Thoracic aorta (tissue), 2 donors: Measurements from ENCODE around the gene LBH. TPM values are rescaled to one million over a fixed set of nuclear protein-coding genes. Genes with fewer than 3 reads are reported as not detected.

ENCODE experiments used
- ATAC-seq: fragments of 150-250 bp; one replicate; pipeline ENCODE4 v1.8.0; 2017; ENCODE audit warnings: low read depth; ENCODE audit not compliant: insufficient number of reproducible peaks, low FRiP score
- DNase-seq: peaks from one replicate; pipeline ENCODE4 v3.0.0-alpha.2; 2020; ENCODE audit warnings: low spot score
- H3K27ac ChIP-seq, 2 donors: fragments of 200-600 bp; sonication (generic); 1 replicate in 1 of 2; 2 replicates in 1 of 2; pipeline ENCODE4 v1.5.1; 2016; ENCODE audit warnings: mild to moderate bottlenecking in 2 of 2, moderate library complexity in 2 of 2
- H3K27me3 ChIP-seq: fragments of 200-600 bp; sonication (generic); replicated peaks from 2 replicates; pipeline ENCODE4 v1.6.0; 2016; ENCODE audit warnings: mild to moderate bottlenecking; ENCODE audit not compliant: insufficient read depth
- H3K36me3 ChIP-seq: fragments of 200-600 bp; sonication (generic); one replicate; pipeline ENCODE4 v1.5.1; 2016
- H3K4me1 ChIP-seq, 2 donors: fragments of 200-600 bp; sonication (generic); 1 replicate in 1 of 2; 2 replicates in 1 of 2; pipeline versions ENCODE4 v1.5.1 to v1.6.0; 2016; ENCODE audit warnings: low read depth in 2 of 2, mild to moderate bottlenecking in 1 of 2; ENCODE audit not compliant: control insufficient read depth in 1 of 2
- H3K4me3 ChIP-seq: fragments of 200-600 bp; sonication (generic); 2 replicates; pipeline ENCODE4 v1.5.1; 2016; ENCODE audit warnings: mild to moderate bottlenecking
- H3K9me3 ChIP-seq: fragments of 200-600 bp; sonication (generic); 2 replicates; pipeline ENCODE4 v1.5.1; 2016
- total RNA-seq, 2 donors: library from RNA; depleted of rRNA; stranded (reverse); fragments of >200 nt; gene quantifications; one replicate each; pipeline versions ENCODE4 v1.1.0 to v1.2.3, GENCODE V29; 2016
- TF ChIP-seq, protein P1 (sequence below): fragments of 200-600 bp; sonication (generic); IDR thresholded peaks from one replicate; pipeline ENCODE4 v1.5.1; 2019; ENCODE audit warnings: antibody characterized with exemption

The LBH gene
- total RNA-seq, 2 donors from 2014 or later: 121 to 210 TPM

DNA sequence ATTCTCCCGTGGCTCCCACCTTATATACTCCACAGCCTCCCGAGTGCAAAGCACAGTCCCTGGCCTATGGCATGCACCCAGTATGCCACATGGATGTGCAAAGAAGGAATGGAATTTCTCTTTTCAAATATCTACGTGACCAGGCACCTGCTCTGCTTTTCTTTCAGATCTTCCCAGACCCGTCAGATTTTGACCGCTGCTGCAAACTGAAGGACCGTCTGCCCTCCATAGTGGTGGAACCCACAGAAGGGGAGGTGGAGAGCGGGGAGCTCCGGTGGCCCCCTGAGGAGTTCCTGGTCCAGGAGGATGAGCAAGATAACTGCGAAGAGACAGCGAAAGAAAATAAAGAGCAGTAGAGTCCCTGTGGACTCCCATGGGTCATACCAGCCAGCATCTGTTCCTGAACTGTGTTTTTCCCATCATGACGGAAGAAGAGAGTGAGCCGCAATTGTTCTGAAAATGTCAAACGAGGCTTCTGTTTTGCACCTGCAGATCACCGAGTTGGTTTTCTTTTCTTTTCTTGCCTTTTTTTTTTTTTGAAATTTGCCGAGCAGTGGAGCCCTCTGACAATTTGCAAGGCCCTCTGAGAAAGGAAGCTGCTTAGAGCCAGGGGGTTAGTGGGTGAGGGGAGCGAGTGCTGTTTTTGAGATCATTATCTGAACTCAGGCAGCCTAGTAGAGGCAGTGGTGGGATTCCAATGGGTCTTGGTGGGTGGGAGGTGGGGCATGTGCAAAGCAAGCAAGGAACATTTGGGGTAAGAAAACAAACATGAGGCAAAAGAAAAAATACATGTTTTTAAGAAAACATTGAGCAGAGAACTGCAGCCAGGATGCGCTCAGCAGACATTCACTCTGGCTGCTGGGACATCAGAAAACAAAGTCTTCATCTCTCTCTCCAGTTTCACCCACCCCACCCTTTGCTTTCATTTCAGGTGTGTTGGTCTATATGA is 26.2 kb downstream of the LBH start:
- Histone ChIP-seq H3K36me3 (peaks cover 30% of the 10 kb centered on the region), H3K27ac (peak overlapping the region in 1 of 2 donors; percentile 37), H3K27me3 (no peaks in the 10 kb centered on the region), H3K9me3 (no peaks in the 10 kb centered on the region), H3K4me3 (no peak overlapping the region), H3K4me1 (peaks cover 18 to 38% of the 10 kb centered on the region in 2 donors)
- no peak for DNase-seq
- ATAC-seq: no peak
- TF ChIP-seq, protein P1, sequence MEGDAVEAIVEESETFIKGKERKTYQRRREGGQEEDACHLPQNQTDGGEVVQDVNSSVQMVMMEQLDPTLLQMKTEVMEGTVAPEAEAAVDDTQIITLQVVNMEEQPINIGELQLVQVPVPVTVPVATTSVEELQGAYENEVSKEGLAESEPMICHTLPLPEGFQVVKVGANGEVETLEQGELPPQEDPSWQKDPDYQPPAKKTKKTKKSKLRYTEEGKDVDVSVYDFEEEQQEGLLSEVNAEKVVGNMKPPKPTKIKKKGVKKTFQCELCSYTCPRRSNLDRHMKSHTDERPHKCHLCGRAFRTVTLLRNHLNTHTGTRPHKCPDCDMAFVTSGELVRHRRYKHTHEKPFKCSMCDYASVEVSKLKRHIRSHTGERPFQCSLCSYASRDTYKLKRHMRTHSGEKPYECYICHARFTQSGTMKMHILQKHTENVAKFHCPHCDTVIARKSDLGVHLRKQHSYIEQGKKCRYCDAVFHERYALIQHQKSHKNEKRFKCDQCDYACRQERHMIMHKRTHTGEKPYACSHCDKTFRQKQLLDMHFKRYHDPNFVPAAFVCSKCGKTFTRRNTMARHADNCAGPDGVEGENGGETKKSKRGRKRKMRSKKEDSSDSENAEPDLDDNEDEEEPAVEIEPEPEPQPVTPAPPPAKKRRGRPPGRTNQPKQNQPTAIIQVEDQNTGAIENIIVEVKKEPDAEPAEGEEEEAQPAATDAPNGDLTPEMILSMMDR: no peak

DNA sequence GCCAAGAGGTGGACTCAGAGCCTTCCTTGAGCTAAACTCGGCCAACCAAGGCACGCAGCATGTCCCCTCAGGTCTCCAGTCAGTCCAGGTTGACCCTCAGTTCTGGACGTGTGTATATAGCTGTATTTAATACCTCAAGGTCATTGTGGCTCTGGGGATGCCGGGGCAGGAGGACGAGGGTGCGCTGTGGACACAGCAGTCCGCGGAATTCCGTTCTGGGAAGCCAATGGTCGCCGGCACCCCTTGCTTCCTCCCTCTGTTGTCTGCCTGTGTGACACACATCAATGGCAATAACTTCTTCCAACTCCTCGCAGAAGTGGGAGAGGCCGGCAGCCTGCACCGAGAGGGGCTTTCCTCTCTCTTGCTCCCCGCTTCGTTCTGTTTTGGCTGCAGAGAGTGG is 27.7 kb downstream of the LBH start:
- DNase-seq (no peak), ATAC-seq (no peak)
- TF ChIP-seq, protein P1: no peak
- H3K4me3 ChIP-seq: no peak overlapping the region
- H3K9me3 ChIP-seq: no peaks in the 10 kb centered on the region
- peaks cover 10 to 23% of the 10 kb centered on the region in 2 donors for H3K4me1 ChIP-seq
- H3K36me3 ChIP-seq: peaks cover 30% of the 10 kb centered on the region
- H3K27ac ChIP-seq: no peak overlapping the region
- no peaks in the 10 kb centered on the region for H3K27me3 ChIP-seq

DNA sequence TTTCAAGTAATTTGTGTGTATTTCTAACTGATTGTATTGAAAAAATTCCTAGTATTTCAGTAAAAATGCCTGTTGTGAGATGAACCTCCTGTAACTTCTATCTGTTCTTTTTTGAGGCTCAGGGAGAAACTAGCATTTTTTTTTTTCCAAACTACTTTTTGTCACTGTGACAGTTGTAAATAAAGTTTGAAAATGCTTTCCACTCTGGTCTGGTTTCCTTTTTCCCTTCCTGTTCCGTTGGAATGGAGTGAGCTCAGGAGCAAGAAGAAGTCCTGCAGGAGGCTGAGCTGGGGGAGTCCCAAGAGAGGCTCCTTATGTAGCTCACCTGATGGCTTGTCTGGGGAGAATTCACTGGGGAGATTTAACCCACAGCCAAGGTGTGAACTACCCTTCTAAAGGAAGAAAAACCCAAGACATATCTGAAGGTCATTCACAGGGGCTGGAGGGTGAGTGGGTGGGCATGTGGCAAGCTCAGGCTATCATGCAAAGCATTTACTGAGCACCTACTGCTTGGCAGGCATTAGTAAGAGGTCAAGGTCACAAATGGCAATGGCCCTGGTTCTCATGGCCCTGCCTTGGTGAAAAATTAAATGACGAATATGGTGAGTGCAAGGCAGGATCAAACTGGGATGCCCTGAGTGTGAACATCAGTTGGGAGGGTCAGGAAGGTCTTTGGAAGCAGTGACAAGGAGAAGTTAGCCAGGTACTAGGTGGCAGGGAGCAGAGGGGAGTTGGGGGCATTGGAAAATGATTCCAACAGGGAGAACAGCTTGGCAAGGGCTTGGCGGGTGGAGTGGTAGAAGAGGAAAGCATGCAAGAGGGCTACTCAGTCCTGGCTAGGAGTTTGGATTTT is 28.7 kb downstream of the LBH start:
- H3K36me3 ChIP-seq: peaks cover 30% of the 10 kb centered on the region
- TF ChIP-seq, protein P1: no peak
- no peaks in the 10 kb centered on the region for H3K9me3 ChIP-seq
- no peak overlapping the region for H3K4me3 ChIP-seq
- H3K27ac ChIP-seq: no peak overlapping the region
- no peaks in the 10 kb centered on the region for H3K27me3 ChIP-seq
- H3K4me1 ChIP-seq: peaks cover 3 to 14% of the 10 kb centered on the region in 2 donors
- no peak for ATAC-seq
- DNase-seq: no peak

DNA sequence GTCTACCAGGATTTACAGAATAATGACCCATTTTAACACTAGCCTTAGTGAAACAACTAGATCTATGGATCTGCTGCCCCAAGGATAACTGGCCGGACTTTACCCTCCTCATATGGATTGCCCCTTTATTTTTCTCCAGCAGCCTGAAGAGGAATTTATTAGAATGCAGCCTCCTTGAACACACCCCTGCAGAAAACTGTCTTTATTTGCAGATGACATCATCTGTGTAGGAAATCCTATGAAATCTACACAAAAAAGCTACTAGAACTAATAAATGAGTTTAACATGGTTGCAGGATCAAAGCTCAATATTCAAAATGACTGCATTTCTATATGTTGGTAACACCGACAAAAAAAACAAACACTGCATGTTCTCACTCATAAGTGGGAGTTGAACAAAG is 29.6 kb downstream of the LBH start:
- no peaks in the 10 kb centered on the region for H3K9me3 ChIP-seq
- H3K27ac ChIP-seq: no peak overlapping the region
- ATAC-seq (no peak), DNase-seq (no peak)
- peaks cover 4 to 14% of the 10 kb centered on the region in 2 donors for H3K4me1 ChIP-seq
- TF ChIP-seq, protein P1: no peak
- no peaks in the 10 kb centered on the region for H3K27me3 ChIP-seq
- H3K36me3 ChIP-seq: peaks cover 30% of the 10 kb centered on the region
- no peak overlapping the region for H3K4me3 ChIP-seq

DNA sequence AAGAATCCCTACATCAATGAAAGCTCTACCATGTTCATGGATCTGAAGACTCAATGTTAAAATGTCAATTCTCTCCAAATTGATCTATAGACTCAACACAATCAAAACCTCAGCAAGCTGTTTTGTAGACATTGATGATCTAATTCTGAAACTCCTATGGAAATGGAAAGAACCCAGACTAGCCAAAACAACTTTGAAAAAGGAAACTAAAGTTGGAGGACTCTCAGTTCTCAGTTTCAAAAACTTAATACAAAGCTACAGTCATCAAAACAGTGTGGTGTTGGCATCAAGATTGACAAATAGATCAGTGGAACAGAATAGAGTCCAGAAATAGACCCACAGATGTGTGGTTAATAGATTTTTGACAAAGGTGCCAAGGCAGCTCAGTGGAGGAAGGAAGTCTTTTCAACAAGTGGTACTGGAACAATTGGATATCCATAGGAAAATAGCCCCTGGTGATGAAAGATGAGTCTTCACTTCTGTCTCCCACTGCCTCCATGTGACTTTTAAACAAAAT is 30.4 kb downstream of the LBH start:
- no peak for DNase-seq
- Histone ChIP-seq H3K27ac (no peak overlapping the region), H3K4me1 (peaks cover 12 to 18% of the 10 kb centered on the region in 2 donors), H3K36me3 (peaks cover 29% of the 10 kb centered on the region), H3K27me3 (no peaks in the 10 kb centered on the region), H3K4me3 (no peak overlapping the region), H3K9me3 (no peaks in the 10 kb centered on the region)
- TF ChIP-seq, protein P1: no peak
- no peak for ATAC-seq
